Activated naive CD8-positive, alpha-beta T cell treated with anti-CD3 and anti-CD28 coated beads, Interleukin-2, amount 50 U/mL, for 24 hours (primary cell): Measurements from ENCODE around the gene LMO2.

ENCODE experiments used
- ATAC-seq: fragments of 150-1000 bp; cut with Tn5 transposase; one replicate; pipeline ENCODE4 v1.10.0; 2021
- DNase-seq: peaks from one replicate; pipeline ENCODE4 v3.0.0; 2021
- H3K27ac Mint-ChIP-seq: one replicate; pipeline ENCODE4 v1.8.0; 2021; ENCODE audit warnings: mild to moderate bottlenecking, mixed read lengths
- H3K27me3 Mint-ChIP-seq: one replicate; pipeline ENCODE4 v1.8.0; 2021; ENCODE audit warnings: mixed read lengths
- H3K36me3 Mint-ChIP-seq: one replicate; pipeline ENCODE4 v1.8.0; 2021; ENCODE audit warnings: low read depth, mixed read lengths
- H3K4me1 Mint-ChIP-seq: one replicate; pipeline ENCODE4 v1.8.0; 2021; ENCODE audit warnings: mixed read lengths
- H3K4me3 Mint-ChIP-seq: one replicate; pipeline ENCODE4 v1.8.0; 2021; ENCODE audit warnings: mild to moderate bottlenecking, moderate library complexity, mixed read lengths
- H3K9me3 Mint-ChIP-seq: one replicate; pipeline ENCODE4 v1.8.0; 2021; ENCODE audit warnings: mixed read lengths

The LMO2 gene

GRCh38 chr11:33867561-33867960 lies 24.3 kb downstream of the LMO2 start:
- Mint-ChIP-seq H3K27me3 (peaks cover 72% of the 10 kb centered on the region), H3K27ac (no peak overlapping the region), H3K36me3 (no peaks in the 10 kb centered on the region), H3K9me3 (no peaks in the 10 kb centered on the region), H3K4me3 (no peak overlapping the region), H3K4me1 (peaks cover 16% of the 10 kb centered on the region)
- ATAC-seq, result no peak
- no peak for DNase-seq

DNA sequence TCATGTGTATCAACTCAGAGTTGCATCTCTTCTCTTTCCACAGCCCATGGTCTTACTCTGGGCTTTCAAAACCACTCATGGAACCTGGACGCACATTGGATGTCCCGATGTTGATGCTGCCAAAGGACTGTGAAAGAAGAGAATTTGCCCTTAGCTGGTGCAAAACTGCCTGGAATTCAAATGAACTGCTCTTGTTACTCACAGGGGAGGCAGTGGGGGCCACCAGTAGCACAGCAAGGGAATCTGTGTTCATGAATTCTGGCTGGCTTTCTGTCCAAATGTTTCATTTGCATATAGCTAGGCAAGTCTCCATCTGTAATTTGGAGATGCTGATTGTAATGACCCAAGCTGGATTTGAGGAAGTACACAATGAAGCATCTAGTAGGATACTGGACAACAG lies 24.9 kb downstream of the LMO2 start:
- Mint-ChIP-seq H3K9me3 (no peaks in the 10 kb centered on the region), H3K27me3 (peaks cover 67% of the 10 kb centered on the region), H3K36me3 (no peaks in the 10 kb centered on the region), H3K4me3 (no peak overlapping the region), H3K27ac (no peak overlapping the region), H3K4me1 (peaks cover 16% of the 10 kb centered on the region)
- ATAC-seq, result no peak
- no peak for DNase-seq

DNA sequence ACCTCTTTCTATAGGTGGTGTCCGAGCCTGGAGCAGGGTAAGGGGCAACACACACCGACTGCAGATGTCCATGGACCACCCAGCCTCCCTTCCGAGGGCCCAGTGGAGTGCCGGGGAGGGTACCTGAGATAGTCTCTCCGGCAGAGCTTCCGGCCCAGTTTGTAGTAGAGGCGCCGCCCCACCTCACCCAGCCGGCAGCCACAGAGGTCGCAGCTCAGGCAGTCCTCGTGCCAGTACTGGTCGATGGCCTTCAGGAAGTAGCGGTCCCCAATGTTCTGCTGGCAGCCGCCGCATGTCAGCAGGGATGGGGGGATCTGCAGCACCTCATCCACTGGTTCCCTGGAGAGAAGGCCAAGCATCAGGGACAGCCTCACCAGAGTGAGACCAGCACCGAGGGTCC lies 27.4 kb downstream of the LMO2 start:
- no peak for ATAC-seq
- Mint-ChIP-seq H3K9me3 (no peaks in the 10 kb centered on the region), H3K36me3 (no peaks in the 10 kb centered on the region)

GRCh38 chr11:33863418-33864172 lies 28.3 kb downstream of the LMO2 start:
- no peak overlapping the region for H3K4me3 Mint-ChIP-seq
- H3K27ac Mint-ChIP-seq, result no peak overlapping the region
- peaks cover 5% of the 10 kb centered on the region for H3K4me1 Mint-ChIP-seq
- H3K36me3 Mint-ChIP-seq, result no peaks in the 10 kb centered on the region
- no peaks in the 10 kb centered on the region for H3K9me3 Mint-ChIP-seq
- ATAC-seq (no peak), DNase-seq (no peak)
- H3K27me3 Mint-ChIP-seq, result peaks cover 70% of the 10 kb centered on the region

More for the DNA sequence above, 27.4 kb downstream of the LMO2 start:
- H3K4me1 Mint-ChIP-seq, result peaks cover 6% of the 10 kb centered on the region
- peaks cover 64% of the 10 kb centered on the region for H3K27me3 Mint-ChIP-seq
- no peak overlapping the region for H3K27ac Mint-ChIP-seq
- H3K4me3 Mint-ChIP-seq, result no peak overlapping the region
- no peak for DNase-seq

GRCh38 chr11:33861941-33862589 lies 29.8 kb downstream of the LMO2 start:
- ATAC-seq (no peak), DNase-seq (no peak)
- H3K4me1 Mint-ChIP-seq, result no peaks in the 10 kb centered on the region
- no peak overlapping the region for H3K27ac Mint-ChIP-seq
- H3K27me3 Mint-ChIP-seq, result peaks cover 63% of the 10 kb centered on the region
- H3K36me3 Mint-ChIP-seq, result no peaks in the 10 kb centered on the region
- no peaks in the 10 kb centered on the region for H3K9me3 Mint-ChIP-seq
- H3K4me3 Mint-ChIP-seq, result no peak overlapping the region

DNA sequence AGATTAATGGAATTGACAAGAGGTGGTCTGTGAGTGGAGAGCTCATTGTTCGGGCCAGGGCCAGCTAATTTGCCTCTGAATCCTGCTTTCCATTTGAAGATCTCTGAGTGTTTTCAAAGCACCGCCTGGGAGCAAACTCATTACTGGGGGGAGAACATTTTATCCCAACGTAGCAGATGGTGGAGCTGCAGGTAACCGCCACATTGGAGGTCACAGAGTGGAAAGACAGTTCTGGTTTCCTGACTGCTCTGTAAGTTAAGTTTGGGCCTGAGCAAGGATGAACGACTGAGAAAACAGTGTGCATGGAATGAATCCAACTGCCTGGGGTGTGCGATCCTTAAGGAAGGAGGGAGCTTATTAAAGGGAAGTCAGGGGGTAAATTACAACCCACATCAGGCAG lies 30.5 kb downstream of the LMO2 start:
- ATAC-seq (no peak), DNase-seq (no peak)
- no peak overlapping the region for H3K4me3 Mint-ChIP-seq
- peaks cover 63% of the 10 kb centered on the region for H3K27me3 Mint-ChIP-seq
- H3K36me3 Mint-ChIP-seq, result no peaks in the 10 kb centered on the region
- no peaks in the 10 kb centered on the region for H3K4me1 Mint-ChIP-seq
- H3K27ac Mint-ChIP-seq, result no peak overlapping the region
- no peaks in the 10 kb centered on the region for H3K9me3 Mint-ChIP-seq

GRCh38 chr11:33860926-33861325 lies 30.9 kb downstream of the LMO2 start:
- Mint-ChIP-seq H3K9me3 (no peaks in the 10 kb centered on the region), H3K36me3 (no peaks in the 10 kb centered on the region), H3K27me3 (peaks cover 60% of the 10 kb centered on the region), H3K27ac (no peak overlapping the region), H3K4me3 (no peak overlapping the region), H3K4me1 (no peaks in the 10 kb centered on the region)
- no peak for DNase-seq
- ATAC-seq, result no peak

GRCh38 chr11:33859306-33859705 lies 32.6 kb downstream of the LMO2 start:
- ATAC-seq (no peak), DNase-seq (no peak)
- Mint-ChIP-seq H3K4me1 (no peaks in the 10 kb centered on the region), H3K27me3 (peaks cover 58% of the 10 kb centered on the region), H3K9me3 (no peaks in the 10 kb centered on the region), H3K27ac (no peak overlapping the region), H3K4me3 (no peak overlapping the region), H3K36me3 (no peaks in the 10 kb centered on the region)

DNA sequence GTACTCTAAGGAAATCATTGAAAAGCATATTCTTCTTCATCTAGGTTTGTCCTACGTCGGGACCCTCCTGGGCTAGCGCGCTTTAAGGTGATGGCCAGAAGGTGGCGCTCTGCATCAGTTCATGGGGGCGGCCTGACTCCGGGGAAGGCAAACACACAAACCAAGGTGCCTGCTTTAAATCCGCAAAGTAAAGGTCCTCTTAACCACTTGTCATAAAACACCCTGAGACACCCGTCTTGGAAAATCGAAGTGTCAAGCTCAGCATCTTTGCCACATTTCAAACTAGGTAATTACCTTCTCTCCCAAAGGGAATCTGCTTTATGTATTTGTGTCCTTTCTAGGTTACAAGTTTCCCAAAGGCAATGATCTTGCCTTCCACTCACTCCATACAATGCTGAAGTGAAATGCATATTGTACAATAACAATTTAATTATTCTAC lies 33.9 kb downstream of the LMO2 start:
- Mint-ChIP-seq H3K4me1 (no peaks in the 10 kb centered on the region), H3K27ac (no peak overlapping the region), H3K9me3 (no peaks in the 10 kb centered on the region), H3K4me3 (no peak overlapping the region), H3K27me3 (peaks cover 52% of the 10 kb centered on the region), H3K36me3 (no peaks in the 10 kb centered on the region)
- DNase-seq (peak; percentile 81), ATAC-seq (peak; percentile 91)

DNA sequence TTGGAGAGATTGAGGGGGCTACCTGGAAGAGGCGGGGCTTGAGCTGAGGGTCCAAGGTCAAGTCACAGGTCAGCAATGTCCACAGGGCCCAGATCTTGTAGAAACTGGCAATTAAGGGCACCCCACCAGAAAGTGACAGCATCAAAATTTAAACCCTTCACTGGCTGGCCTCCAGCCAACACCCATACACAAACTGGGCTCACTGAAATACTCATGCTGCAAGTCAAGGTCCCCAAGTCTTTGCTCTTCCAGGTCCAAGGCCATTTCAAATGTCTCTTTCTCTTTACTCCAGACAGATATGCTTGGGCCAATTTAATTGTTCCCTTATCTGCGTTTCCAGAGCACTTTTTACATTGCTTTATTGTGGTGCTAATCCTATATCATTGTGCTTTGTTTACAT lies 36.4 kb downstream of the LMO2 start:
- H3K27ac Mint-ChIP-seq, result no peak overlapping the region
- H3K4me3 Mint-ChIP-seq, result no peak overlapping the region
- H3K9me3 Mint-ChIP-seq, result no peaks in the 10 kb centered on the region
- H3K4me1 Mint-ChIP-seq, result no peaks in the 10 kb centered on the region
- ATAC-seq (no peak), DNase-seq (no peak)
- no peaks in the 10 kb centered on the region for H3K36me3 Mint-ChIP-seq
- H3K27me3 Mint-ChIP-seq, result peaks cover 49% of the 10 kb centered on the region

DNA sequence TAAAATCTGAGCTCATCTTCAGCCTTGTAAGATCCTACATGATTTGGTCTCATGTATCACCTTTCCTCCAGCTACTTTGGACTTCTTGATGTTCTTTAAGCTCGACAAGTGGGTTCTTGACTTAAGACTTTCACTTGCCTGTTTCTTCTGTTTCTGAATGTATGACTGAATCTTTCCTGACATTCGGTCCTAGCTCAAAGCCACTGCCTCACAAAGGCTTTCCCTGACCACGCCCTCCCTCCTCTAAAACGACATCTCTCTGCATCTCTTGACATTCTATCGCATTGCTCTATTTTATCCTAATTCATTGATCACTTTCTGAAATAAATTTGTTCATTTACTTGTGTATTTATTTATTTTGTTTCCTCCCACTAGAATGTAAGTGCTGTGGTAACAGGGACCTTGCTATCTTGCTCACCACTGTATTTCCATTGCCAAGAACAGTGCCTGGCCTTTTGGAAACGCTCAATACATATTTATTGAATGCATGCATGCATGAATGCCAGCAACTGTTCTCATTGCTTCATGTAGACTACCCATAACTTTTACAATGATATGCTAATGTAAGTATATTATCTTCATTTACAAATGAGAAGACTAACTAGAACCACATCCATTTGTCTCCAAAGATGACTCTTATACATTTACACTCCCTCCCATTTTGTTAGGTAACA lies 43.0 kb downstream of the LMO2 start:
- no peaks in the 10 kb centered on the region for H3K9me3 Mint-ChIP-seq
- ATAC-seq (no peak), DNase-seq (no peak)
- no peak overlapping the region for H3K27ac Mint-ChIP-seq
- no peak overlapping the region for H3K4me3 Mint-ChIP-seq
- H3K36me3 Mint-ChIP-seq, result no peaks in the 10 kb centered on the region
- H3K27me3 Mint-ChIP-seq, result peaks cover 34% of the 10 kb centered on the region
- H3K4me1 Mint-ChIP-seq, result no peaks in the 10 kb centered on the region

DNA sequence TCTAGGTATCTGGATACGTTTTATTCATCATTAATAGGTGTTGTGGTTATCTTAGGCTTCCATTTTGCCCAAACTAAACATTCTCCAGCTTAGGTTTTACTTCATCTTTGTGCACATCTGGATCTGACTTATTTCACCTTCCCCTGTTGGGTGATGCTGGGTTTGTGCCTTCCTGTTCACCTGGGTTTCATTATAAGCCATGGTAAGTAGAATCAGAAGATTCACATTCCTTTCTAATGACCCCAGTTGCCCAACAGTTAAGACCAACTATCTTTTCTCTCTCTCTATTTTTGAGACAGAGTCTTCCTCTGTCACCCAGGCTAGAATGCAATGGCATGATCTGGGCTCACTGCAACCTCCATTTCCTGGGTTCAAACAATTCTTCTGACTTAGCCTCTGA lies 44.6 kb downstream of the LMO2 start:
- DNase-seq (no peak), ATAC-seq (no peak)
- H3K4me1 Mint-ChIP-seq, result no peaks in the 10 kb centered on the region
- H3K27ac Mint-ChIP-seq, result no peak overlapping the region
- H3K36me3 Mint-ChIP-seq, result no peaks in the 10 kb centered on the region
- peaks cover 33% of the 10 kb centered on the region for H3K27me3 Mint-ChIP-seq
- H3K9me3 Mint-ChIP-seq, result no peaks in the 10 kb centered on the region
- H3K4me3 Mint-ChIP-seq, result no peak overlapping the region

DNA sequence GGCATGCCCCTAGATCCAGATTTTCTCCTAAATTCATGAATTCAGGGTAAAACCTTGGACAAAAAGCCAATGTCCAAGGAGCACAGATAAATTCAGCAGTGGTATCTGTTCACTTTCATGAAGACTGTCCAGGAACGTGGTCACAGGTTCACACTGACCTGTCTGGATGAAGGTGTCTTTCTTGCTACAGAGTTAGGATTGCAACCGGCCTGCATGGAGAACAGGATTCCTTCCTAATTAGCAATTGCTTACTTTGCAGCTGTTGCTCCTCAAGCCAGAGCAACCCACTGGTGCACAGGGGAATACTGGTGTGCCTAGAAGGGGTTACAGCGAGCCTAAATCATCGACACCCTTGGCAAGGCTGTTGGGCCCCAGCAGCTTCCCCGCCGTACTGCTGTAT lies 47.6 kb downstream of the LMO2 start:
- Mint-ChIP-seq H3K27me3 (peaks cover 40% of the 10 kb centered on the region), H3K36me3 (no peaks in the 10 kb centered on the region), H3K9me3 (no peaks in the 10 kb centered on the region), H3K4me3 (no peak overlapping the region), H3K27ac (no peak overlapping the region), H3K4me1 (no peaks in the 10 kb centered on the region)
- ATAC-seq, result no peak
- DNase-seq, result no peak

DNA sequence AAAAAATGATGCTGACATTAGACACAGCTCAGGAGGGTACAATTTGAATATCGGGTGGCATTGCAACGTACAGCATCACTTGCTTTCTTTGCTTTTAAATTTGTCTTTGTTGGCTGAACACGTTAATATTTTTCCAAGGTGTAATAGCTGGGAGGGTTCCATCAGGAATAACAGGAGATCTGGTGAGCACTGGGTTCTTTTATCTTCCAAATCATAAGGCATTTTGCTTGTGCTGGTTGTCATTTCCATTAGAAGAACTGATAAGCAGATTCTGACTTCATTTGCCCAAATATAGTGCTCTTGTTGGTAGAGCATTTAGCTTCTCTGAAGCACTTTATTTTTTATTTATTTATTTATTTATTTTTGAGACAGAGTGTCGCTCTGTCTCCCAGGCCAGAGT lies 48.9 kb downstream of the LMO2 start:
- Mint-ChIP-seq H3K36me3 (no peaks in the 10 kb centered on the region), H3K4me1 (no peaks in the 10 kb centered on the region), H3K27me3 (peaks cover 41% of the 10 kb centered on the region), H3K4me3 (no peak overlapping the region), H3K27ac (no peak overlapping the region), H3K9me3 (no peaks in the 10 kb centered on the region)
- DNase-seq, result no peak
- no peak for ATAC-seq

DNA sequence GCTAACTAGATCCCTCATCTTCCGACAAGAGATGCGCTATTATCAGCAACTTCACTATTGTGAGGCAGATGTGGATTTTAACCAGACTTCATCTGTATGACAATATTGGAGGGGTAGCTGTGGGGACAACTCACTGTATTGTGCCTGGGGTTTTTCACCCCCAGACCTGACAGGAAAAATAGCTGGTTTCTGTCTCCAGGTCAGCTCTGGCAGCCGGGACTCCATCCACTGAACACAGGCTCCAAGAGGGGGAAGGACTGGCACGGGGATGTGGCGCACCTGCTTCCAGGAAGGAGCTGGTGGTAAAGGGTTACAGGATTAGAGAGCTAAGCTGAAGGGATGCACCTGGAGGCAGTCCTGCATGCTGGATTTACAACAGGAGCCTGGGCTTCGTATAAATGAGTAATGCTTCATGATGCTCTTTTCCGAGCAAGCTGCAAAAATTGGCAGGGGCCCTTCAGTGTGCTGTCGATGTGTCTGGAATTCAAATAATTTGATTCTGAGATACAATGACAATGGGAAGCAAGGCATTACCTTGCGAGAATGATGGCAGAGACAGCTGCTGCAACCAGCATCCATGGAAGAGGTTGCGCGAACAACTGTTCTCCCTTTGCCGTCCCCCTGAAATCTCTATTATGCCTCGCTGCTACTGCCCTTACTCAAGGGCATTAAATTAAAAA lies 49.5 kb downstream of the LMO2 start:
- Mint-ChIP-seq H3K27me3 (peaks cover 41% of the 10 kb centered on the region), H3K27ac (no peak overlapping the region), H3K4me3 (no peak overlapping the region), H3K4me1 (no peaks in the 10 kb centered on the region), H3K36me3 (no peaks in the 10 kb centered on the region), H3K9me3 (no peaks in the 10 kb centered on the region)
- ATAC-seq, result no peak
- DNase-seq, result no peak
